Measurements from ENCODE around the gene SDHB.

Gene SDHB

DNA sequence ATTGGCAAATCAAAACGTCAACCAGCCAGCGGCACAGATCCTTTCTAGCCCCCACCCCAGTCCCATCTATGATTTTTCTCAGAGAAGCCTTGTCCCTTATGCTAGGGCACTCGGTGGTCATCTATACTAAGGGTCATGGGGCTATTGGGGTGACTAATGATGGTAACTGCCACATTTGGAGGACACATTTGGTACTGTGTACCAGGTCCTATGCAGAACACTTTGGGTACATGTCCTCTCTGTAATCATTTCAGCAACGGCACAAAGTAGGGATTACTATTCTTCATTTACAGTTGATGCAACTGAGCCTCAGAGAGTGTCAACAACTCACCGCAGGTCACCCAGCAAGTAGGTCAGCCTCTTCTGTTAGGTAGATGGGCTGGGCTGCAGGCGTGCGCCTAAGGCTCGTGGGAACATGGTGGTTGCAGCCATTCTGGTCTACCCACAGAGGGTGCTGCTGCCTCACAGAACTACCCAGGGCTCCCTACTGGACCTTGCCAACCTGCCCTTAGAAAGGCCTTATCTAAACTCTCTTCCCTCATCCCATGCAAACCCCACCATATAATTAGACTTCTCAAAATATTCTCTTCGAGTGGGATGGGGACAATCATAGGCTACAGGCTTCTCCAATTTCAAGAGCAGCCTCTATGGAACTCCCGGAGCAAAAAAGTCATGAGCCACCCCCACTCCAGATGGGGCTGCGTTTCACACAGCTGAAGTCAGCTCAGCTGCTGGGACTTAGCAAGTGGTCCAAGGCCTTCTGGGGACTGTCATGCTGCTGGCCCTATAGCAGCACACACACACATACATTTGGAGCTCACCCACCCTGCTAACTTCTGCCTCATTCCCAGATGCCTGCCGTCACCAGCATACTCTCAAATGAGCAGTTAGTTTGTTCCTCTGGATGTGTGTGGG, 5.8 kb upstream of the SDHB start:
- TF ChIP-seq, protein P1, sequence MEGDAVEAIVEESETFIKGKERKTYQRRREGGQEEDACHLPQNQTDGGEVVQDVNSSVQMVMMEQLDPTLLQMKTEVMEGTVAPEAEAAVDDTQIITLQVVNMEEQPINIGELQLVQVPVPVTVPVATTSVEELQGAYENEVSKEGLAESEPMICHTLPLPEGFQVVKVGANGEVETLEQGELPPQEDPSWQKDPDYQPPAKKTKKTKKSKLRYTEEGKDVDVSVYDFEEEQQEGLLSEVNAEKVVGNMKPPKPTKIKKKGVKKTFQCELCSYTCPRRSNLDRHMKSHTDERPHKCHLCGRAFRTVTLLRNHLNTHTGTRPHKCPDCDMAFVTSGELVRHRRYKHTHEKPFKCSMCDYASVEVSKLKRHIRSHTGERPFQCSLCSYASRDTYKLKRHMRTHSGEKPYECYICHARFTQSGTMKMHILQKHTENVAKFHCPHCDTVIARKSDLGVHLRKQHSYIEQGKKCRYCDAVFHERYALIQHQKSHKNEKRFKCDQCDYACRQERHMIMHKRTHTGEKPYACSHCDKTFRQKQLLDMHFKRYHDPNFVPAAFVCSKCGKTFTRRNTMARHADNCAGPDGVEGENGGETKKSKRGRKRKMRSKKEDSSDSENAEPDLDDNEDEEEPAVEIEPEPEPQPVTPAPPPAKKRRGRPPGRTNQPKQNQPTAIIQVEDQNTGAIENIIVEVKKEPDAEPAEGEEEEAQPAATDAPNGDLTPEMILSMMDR (IDR thresholded peaks at IDR 0.05; ENCODE audit: unreplicated experiment in 3 of 3): peak; percentile 73 to 76 (median 74)
- Mint-ChIP-seq H3K9me3 (peaks cover 4% of the 10 kb centered on the region), H3K4me3 (peak overlapping the region in 1 of 3 experiments; percentile 25), H3K4me1 (peaks cover 45% of the 10 kb centered on the region), H3K36me3 (ENCODE audit: low read depth) (no peaks in the 10 kb centered on the region), H3K27me3 (ENCODE audit: low read depth) (peaks cover 9% of the 10 kb centered on the region), H3K27ac (peak overlapping the region in 2 of 3 experiments; percentile 7 to 29)

DNA sequence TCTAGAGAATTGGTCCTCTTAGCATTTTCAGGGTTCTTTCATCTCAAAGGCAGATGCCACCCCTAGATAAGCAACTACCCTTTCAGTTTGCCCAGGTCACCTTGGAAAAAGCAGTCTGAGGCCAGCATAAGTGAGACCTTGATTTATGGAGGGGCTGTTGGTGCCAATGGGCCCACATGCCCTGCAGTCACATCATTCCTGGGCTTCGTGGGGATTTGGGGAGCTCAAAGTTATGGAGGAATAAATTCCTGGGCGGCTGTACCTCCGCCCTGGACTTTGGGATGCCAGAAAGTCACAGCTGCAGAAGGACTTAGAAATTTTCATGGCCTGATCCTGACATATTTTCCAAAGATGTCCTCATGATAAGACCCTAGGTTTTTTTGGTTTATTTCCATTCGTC, 2.7 kb upstream of the SDHB start:
- peaks cover 50% of the 10 kb centered on the region for H3K4me1 Mint-ChIP-seq
- TF ChIP-seq, protein P1 (IDR thresholded peaks at IDR 0.05; ENCODE audit: unreplicated experiment in 3 of 3): no peak
- peak overlapping the region in 2 of 3 experiments; percentile 19 to 67 for H3K4me3 Mint-ChIP-seq
- peaks cover 12% of the 10 kb centered on the region for H3K27me3 Mint-ChIP-seq (ENCODE audit: low read depth)
- peak overlapping the region; percentile 61 to 77 (median 63) for H3K27ac Mint-ChIP-seq
- no peaks in the 10 kb centered on the region for H3K36me3 Mint-ChIP-seq (ENCODE audit: low read depth)
- no peaks in the 10 kb centered on the region for H3K9me3 Mint-ChIP-seq

DNA sequence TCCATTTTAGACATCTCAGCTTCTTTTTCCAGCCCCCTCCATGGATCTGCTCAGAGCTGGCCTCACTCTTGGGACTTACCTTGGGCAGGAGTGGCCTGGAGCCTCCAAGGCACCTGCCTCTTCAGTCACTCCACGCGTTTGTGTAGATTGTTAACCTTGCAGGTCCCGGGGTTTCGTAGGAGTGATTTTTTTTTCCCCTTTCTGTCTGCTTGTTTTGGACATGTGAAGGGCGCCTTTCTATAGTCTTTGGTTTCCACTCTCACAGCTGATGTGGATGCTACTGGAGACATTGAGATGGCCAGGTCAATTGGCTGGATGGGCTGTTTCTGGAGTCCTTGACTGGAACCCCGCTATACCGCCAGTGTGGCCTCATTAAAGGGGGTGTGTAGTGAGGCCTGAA, 2.0 kb upstream of the SDHB start:
- TF ChIP-seq, protein P1 (IDR thresholded peaks at IDR 0.05; ENCODE audit: unreplicated experiment in 3 of 3): no peak
- peak overlapping the region; percentile 65 to 100 (median 67) for H3K4me3 Mint-ChIP-seq
- H3K36me3 Mint-ChIP-seq (ENCODE audit: low read depth): peaks cover 7% of the 10 kb centered on the region
- peaks cover 55% of the 10 kb centered on the region for H3K4me1 Mint-ChIP-seq
- peaks cover 12% of the 10 kb centered on the region for H3K27me3 Mint-ChIP-seq (ENCODE audit: low read depth)
- H3K9me3 Mint-ChIP-seq: no peaks in the 10 kb centered on the region
- peak overlapping the region; percentile 63 to 83 (median 77) for H3K27ac Mint-ChIP-seq

DNA sequence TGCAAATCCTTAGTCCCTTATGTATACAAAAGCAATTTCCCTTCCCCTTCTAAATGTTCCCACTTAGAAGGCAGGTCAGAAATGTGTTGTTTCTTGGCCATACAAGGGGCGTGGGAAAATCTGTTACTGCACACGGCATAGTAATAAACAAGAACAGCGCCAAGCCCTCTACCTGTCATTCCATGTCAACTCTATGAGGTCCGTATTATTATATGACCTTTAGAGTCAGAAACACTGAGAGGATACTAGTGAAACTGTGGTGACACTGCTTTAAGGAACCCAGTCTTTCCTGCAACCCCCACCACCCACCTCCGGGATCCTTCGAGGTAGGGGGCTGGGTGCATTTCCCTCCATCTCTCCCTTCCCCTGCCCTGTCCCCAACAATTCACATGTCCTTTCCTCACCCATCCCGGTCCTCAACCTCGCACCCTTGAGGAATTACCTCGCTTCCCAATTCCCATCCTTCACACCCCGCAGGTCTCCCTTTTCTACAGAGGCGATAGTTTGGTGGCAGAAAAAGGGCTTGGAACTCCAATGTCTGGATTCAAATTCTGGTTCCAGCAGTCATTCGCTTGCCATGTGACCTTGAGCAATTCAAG, 647 bp downstream of the SDHB start:
- peaks cover 38% of the 10 kb centered on the region for H3K4me1 Mint-ChIP-seq
- H3K27ac Mint-ChIP-seq: peak overlapping the region; percentile 88 to 98 (median 97)
- H3K36me3 Mint-ChIP-seq (ENCODE audit: low read depth): peaks cover 7% of the 10 kb centered on the region
- H3K27me3 Mint-ChIP-seq (ENCODE audit: low read depth): peaks cover 6% of the 10 kb centered on the region
- TF ChIP-seq, protein P1 (IDR thresholded peaks at IDR 0.05; ENCODE audit: unreplicated experiment in 3 of 3): no peak
- H3K4me3 Mint-ChIP-seq: peak overlapping the region; percentile 100
- no peaks in the 10 kb centered on the region for H3K9me3 Mint-ChIP-seq

DNA sequence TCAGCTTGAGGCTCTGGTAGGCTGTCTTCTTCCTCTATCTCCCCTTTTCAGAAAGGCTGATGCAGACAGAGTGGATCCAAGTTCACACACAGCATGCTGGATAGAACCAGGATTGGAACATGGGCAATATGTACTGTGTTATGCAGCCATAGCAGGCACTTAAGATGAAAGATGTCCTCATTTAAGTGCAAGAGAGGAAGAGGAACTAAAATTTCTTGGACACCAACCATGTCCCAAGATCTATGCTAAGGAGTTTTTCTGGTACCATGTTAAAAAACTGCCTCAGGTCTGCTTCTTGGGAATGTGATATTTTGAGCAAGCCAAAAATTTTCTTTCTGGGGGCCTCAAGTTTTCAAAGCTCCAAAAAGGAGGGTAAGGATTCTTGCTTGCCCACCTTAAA, 1.2 kb downstream of the SDHB start:
- TF ChIP-seq, protein P1 (IDR thresholded peaks at IDR 0.05; ENCODE audit: unreplicated experiment in 3 of 3): no peak
- Mint-ChIP-seq H3K27ac (no peak overlapping the region), H3K27me3 (ENCODE audit: low read depth) (peaks cover 6% of the 10 kb centered on the region), H3K4me1 (peaks cover 38% of the 10 kb centered on the region), H3K4me3 (peak overlapping the region; percentile 63 to 100 (median 100)), H3K36me3 (ENCODE audit: low read depth) (peaks cover 7% of the 10 kb centered on the region), H3K9me3 (no peaks in the 10 kb centered on the region)

Measured in nephron (organoid).